Gastrocnemius medialis (tissue), 4 donors: ENCODE results near the gene MYO9A. TPM values are rescaled to one million over a fixed set of nuclear protein-coding genes. Genes with fewer than 3 reads are reported as not detected.

ENCODE experiments used
- ATAC-seq, 2 donors: fragments of 150-250 bp; one replicate each; pipeline ENCODE4 v1.9.1; 2016
- DNase-seq, 2 donors: peaks; one replicate each; pipeline ENCODE4 v3.0.0-alpha.2; 2019
- H3K27ac ChIP-seq, 4 donors: fragments of 200-600 bp; sonication (generic); 1 replicate in 1 of 4; 2 replicates in 3 of 4; pipeline ENCODE4 v1.5.1; 2016 to 2018; ENCODE audit warnings: mild to moderate bottlenecking in 2 of 4, moderate library complexity in 1 of 4
- H3K27me3 ChIP-seq, 3 donors: fragments of 200-600 bp; sonication (generic) in 2 of 3; 1 replicate in 1 of 3; 2 replicates in 2 of 3; pipeline versions ENCODE4 v1.5.1 to v1.6.0; 2016 to 2019; ENCODE audit warnings: mild to moderate bottlenecking in 1 of 3, moderate library complexity in 1 of 3
- H3K36me3 ChIP-seq, 2 donors: fragments of 200-600 bp; sonication (generic) in 1 of 2; one replicate each; pipeline ENCODE4 v1.5.1; 2017 to 2018
- H3K4me1 ChIP-seq, 2 donors: fragments of 200-600 bp; sonication (generic) in 1 of 2; one replicate each; pipeline ENCODE4 v1.5.1; 2016 to 2017; ENCODE audit warnings: mild to moderate bottlenecking in 2 of 2
- H3K4me3 ChIP-seq, 4 donors: fragments of 200-600 bp; sonication (generic) in 3 of 4; 1 replicate in 1 of 4; 2 replicates in 3 of 4; pipeline ENCODE4 v1.5.1; 2016 to 2019; ENCODE audit warnings: mild to moderate bottlenecking in 2 of 4
- H3K9me3 ChIP-seq, 3 donors: fragments of 200-600 bp; sonication (generic) in 2 of 3; 1 replicate in 1 of 3; 2 replicates in 2 of 3; pipeline ENCODE4 v1.5.1; 2016 to 2019
- CTCF ChIP-seq, 5 experiments: fragments of 450-650 bp in 3 of 5; fragments of 200-600 bp in 2 of 5; sonication (generic) in 2 of 5; IDR thresholded peaks in 4 of 5; conservative IDR thresholded peaks in 1 of 5; 1 replicate in 4 of 5; 2 replicates in 1 of 5; pipeline ENCODE4 v1.5.1; 2016 to 2019; ENCODE audit warnings: antibody characterized with exemption in 5 of 5, mild to moderate bottlenecking in 3 of 5, moderate library complexity in 3 of 5
- POLR2A ChIP-seq, 2 donors: fragments of 450-650 bp; IDR thresholded peaks; one replicate each; pipeline ENCODE4 v1.6.1; 2017; ENCODE audit warnings: antibody characterized with exemption in 2 of 2, mild to moderate bottlenecking in 2 of 2, moderate library complexity in 2 of 2
- in situ Hi-C, 4 donors: fragments of 200-750 bp; cut with MboI; loops; one replicate each; pipeline versions ENCODE4 v1.15.0 to v1.8.0; 2017; ENCODE audit warnings: low sequenced_read_pairs in 4 of 4
- intact Hi-C: fragments of 100-400 bp; cut with DNase I; formaldehyde crosslinking; loops from one replicate; pipeline ENCODE4 v1.15.1; 2023; ENCODE audit warnings: low total_unique reads
- total RNA-seq, 4 donors: library from RNA; depleted of rRNA; stranded (reverse); fragments of >200 nt; gene quantifications; one replicate each; pipeline versions ENCODE4 v1.1.0 to v1.2.3, GENCODE V29; 2016

The MYO9A gene
- total RNA-seq, 4 donors from 2014 or later = 21.0 to 40.9 (median 24.2) TPM

- no peaks in the 10 kb centered on the region for H3K27me3 ChIP-seq
- no peaks in the 10 kb centered on the region for H3K36me3 ChIP-seq
- no peak overlapping the region for H3K27ac ChIP-seq
- in situ Hi-C loops (no loop called here), intact Hi-C loops (no loop called here)
- H3K4me1 ChIP-seq = peaks cover 0 to 3% of the 10 kb centered on the region in 2 donors
- H3K9me3 ChIP-seq = no peaks in the 10 kb centered on the region
- H3K4me3 ChIP-seq = no peak overlapping the region
- DNase-seq = no peak
- ATAC-seq = no peak
- TF ChIP-seq CTCF (IDR thresholded peaks at IDR 0.05 in 4 of 5, conservative IDR thresholded peaks at IDR 0.05 in 1 of 5) (no peak), POLR2A (IDR thresholded peaks at IDR 0.05) (no peak)
Observed at GRCh38 chr15:71815301-71815700, 302.6 kb downstream of the MYO9A start.

- intact Hi-C loops = no loop called here
- no peak for ATAC-seq
- no peak overlapping the region for H3K27ac ChIP-seq
- TF ChIP-seq CTCF (IDR thresholded peaks at IDR 0.05 in 4 of 5, conservative IDR thresholded peaks at IDR 0.05 in 1 of 5) = no peak
- no peak for TF ChIP-seq POLR2A (IDR thresholded peaks at IDR 0.05)
- H3K4me3 ChIP-seq = no peak overlapping the region
- no peaks in the 10 kb centered on the region for H3K9me3 ChIP-seq
- no peak for DNase-seq
- no peaks in the 10 kb centered on the region for H3K36me3 ChIP-seq
- in situ Hi-C loops = no loop called here
- H3K4me1 ChIP-seq = peaks cover 0 to 3% of the 10 kb centered on the region in 2 donors
- H3K27me3 ChIP-seq = no peaks in the 10 kb centered on the region
Observed at GRCh38 chr15:71813723-71814470, 304.1 kb downstream of the MYO9A start.

- peaks cover 0 to 3% of the 10 kb centered on the region in 2 donors for H3K4me1 ChIP-seq
- no peaks in the 10 kb centered on the region for H3K27me3 ChIP-seq
- intact Hi-C loops (no loop called here), in situ Hi-C loops (no loop called here)
- H3K9me3 ChIP-seq = no peaks in the 10 kb centered on the region
- H3K36me3 ChIP-seq = no peaks in the 10 kb centered on the region
- H3K27ac ChIP-seq = no peak overlapping the region
- H3K4me3 ChIP-seq = no peak overlapping the region
- no peak for TF ChIP-seq POLR2A (IDR thresholded peaks at IDR 0.05)
- no peak for TF ChIP-seq CTCF (IDR thresholded peaks at IDR 0.05 in 4 of 5, conservative IDR thresholded peaks at IDR 0.05 in 1 of 5)
- DNase-seq = peak in 1 of 2 donors; percentile 28
- ATAC-seq = peak; percentile 63 to 76
Observed at GRCh38 chr15:71812966-71813722, 304.8 kb downstream of the MYO9A start.

GRCh38 chr15:71811752-71812735 is 305.9 kb downstream of the MYO9A start:
- in situ Hi-C loops = no loop called here
- no peak for TF ChIP-seq CTCF (IDR thresholded peaks at IDR 0.05 in 4 of 5, conservative IDR thresholded peaks at IDR 0.05 in 1 of 5)
- TF ChIP-seq POLR2A (IDR thresholded peaks at IDR 0.05) = no peak
- H3K4me3 ChIP-seq = no peak overlapping the region
- H3K36me3 ChIP-seq = no peaks in the 10 kb centered on the region
- intact Hi-C loops = no loop called here
- no peaks in the 10 kb centered on the region for H3K27me3 ChIP-seq
- ATAC-seq (no peak), DNase-seq (no peak)
- H3K27ac ChIP-seq = no peak overlapping the region
- H3K4me1 ChIP-seq = peaks cover 0 to 3% of the 10 kb centered on the region in 2 donors
- no peaks in the 10 kb centered on the region for H3K9me3 ChIP-seq
